ENCODE measurements around the gene COPZ2. TPM values are rescaled to one million over a fixed set of nuclear protein-coding genes. Genes with fewer than 3 reads are reported as not detected.

COPZ2 gene
- total RNA-seq, 6 experiments from 2014 or later = 18.9 to 26.6 (median 23.8) TPM

DNA sequence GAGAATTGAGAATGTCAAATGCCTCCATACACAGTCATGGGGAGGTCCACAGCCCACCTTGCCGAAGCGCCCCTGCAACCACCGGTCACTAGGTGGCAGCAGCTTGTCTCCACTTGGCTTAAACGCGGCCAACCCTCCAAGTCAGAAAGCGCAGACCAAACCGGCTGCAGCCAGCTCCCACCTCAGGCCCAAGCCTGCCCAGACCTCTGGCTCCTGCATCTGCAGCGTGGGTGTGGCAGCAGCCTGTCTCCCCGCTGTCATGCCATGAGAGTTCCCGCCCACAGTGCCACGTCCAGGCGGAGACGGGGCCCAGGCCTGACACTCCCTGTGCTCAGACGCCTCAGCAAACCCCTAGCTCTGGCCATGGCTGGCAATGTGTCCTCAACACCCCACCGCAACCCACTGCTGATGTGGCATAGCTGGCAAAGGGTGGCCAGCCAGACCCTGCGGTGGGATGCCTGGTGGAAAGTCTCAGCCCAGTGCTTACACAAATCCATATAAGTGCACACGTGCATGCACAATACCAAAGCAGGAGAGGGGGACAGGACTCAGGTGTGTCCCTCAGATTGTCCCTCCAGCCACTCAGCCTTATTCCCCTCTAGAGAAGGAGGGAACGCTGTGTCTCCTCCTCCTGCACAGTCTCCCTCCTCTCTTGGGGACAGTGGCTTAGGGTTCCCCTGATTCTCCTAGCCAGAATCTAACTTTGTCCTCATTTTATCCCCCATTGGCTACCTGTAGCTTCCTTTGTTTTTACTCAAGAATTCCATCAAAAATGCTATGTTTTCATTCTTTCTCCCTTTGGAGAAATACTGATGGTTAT is 10.9 kb downstream of the COPZ2 start:
- no peaks in the 10 kb centered on the region for H3K27me3 ChIP-seq
- no peak overlapping the region for H3K4me3 ChIP-seq
- TF ChIP-seq, protein P1, sequence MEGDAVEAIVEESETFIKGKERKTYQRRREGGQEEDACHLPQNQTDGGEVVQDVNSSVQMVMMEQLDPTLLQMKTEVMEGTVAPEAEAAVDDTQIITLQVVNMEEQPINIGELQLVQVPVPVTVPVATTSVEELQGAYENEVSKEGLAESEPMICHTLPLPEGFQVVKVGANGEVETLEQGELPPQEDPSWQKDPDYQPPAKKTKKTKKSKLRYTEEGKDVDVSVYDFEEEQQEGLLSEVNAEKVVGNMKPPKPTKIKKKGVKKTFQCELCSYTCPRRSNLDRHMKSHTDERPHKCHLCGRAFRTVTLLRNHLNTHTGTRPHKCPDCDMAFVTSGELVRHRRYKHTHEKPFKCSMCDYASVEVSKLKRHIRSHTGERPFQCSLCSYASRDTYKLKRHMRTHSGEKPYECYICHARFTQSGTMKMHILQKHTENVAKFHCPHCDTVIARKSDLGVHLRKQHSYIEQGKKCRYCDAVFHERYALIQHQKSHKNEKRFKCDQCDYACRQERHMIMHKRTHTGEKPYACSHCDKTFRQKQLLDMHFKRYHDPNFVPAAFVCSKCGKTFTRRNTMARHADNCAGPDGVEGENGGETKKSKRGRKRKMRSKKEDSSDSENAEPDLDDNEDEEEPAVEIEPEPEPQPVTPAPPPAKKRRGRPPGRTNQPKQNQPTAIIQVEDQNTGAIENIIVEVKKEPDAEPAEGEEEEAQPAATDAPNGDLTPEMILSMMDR (IDR thresholded peaks at IDR 0.05) = peak; percentile 80 to 87 (median 84)
- no peak for TF ChIP-seq POLR2A (IDR thresholded peaks at IDR 0.05)
- intact Hi-C loops (cut with DNase I) = loop anchor here (5.0 kb wide), 1 partner anchor 46 kb away; no protein-coding TSS in a partner anchor
- H3K4me1 ChIP-seq = peaks cover 0 to 33% (median 15%) of the 10 kb centered on the region in 4 donors
- 25% methylated on average over 4 of the region's 18 CpGs for WGBS (ENCODE audit: insufficient coverage, low coverage, low lambda C conversion rate, missing lambda C conversion rate)
- H3K27ac ChIP-seq = no peak overlapping the region
- H3K9me3 ChIP-seq = no peaks in the 10 kb centered on the region
- ATAC-seq (peak; percentile 42 to 52 (median 44)), DNase-seq (peak; percentile 85 to 88 (median 85))
- H3K36me3 ChIP-seq = no peaks in the 10 kb centered on the region

DNA sequence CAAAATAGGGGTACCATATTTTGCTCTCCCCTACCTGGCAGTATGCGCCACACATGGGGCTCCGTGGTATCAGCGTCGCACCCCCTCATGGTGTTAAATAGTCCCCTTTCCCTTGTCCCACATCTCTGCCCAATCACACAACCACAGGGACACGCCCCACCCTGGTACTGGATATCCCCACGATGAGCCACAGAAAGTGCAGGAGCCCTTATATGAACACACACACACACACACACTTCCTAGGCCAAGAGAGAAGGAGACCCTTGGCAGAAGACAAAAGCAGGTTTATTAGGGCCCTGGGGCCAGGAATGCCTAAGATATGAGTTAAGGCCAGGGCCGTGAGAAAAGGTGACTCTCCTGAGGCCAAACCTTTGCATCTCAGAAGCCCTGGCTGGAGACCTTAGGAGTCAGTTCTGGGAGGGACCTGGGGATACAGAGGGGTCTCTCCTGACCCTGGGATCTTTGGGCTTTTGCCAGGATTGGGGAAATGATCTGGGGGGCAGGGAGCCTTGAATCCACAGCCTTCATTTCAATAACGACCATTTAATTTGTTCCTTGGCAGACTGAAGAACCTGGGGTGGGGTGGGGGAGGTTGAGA is 11.6 kb downstream of the COPZ2 start:
- peak overlapping the region in 1 of 3 donors; percentile 29 for H3K27ac ChIP-seq
- H3K4me1 ChIP-seq = peaks cover 0 to 33% (median 15%) of the 10 kb centered on the region in 4 donors
- H3K9me3 ChIP-seq = no peaks in the 10 kb centered on the region
- H3K4me3 ChIP-seq = peak overlapping the region in 2 of 3 donors; percentile 30 to 48
- no peak for ATAC-seq
- no peak for TF ChIP-seq POLR2A (IDR thresholded peaks at IDR 0.05)
- TF ChIP-seq, protein P1 (IDR thresholded peaks at IDR 0.05) = no peak
- no peak for DNase-seq
- 32% methylated on average over 7 of the region's 8 CpGs for WGBS (ENCODE audit: insufficient coverage, low coverage, low lambda C conversion rate, missing lambda C conversion rate)
- intact Hi-C loops (cut with DNase I) = loop anchor here (5.0 kb wide), 1 partner anchor 46 kb away; no protein-coding TSS in a partner anchor
- no peaks in the 10 kb centered on the region for H3K27me3 ChIP-seq
- H3K36me3 ChIP-seq = no peaks in the 10 kb centered on the region

DNA sequence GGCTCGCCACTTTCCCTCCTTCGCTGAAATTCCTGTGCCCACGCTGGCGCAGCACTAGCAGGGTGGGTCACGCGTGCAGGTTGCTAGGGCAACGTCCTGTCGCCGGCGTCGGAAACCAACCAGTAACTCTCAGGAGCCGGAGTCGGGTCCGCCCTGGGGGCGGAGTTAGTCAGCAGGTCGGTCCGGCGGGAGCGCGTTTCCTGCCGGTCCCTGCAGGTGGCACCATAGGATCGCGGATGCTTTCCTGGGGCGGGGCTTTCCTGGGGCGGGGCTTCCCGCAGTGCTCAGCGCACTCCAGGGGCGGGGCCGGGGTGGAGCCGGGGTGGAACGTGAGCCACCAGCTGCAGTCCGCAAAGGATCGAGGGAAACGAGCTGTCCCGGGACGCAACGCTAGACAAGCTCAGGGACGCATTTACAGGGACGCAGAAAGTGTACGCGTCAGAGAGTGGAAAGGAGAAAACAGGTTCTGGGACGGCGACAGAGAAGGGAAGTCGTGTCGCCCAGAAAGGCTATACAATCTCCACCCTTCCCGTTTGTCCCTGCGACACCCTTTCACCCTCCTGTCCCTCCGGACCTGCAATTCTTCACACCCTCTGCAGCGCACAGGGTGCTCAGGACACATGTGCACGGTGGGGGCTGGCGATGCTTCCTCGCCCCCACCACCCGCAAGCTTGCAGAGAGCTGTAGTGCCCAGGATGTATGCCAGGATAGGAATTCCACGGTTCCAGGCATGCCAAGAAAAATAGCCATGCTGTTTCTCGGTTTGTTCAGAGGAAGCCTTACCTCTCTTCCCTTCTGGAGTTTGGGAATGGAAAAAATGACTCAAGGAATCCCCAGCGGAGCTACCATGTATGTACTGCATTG is 12.3 kb downstream of the COPZ2 start:
- 1% methylated on average over 16 of the region's 56 CpGs for WGBS (ENCODE audit: insufficient coverage, low coverage, low lambda C conversion rate, missing lambda C conversion rate)
- Histone ChIP-seq H3K4me3 (peak overlapping the region; percentile 31 to 48 (median 37)), H3K9me3 (no peaks in the 10 kb centered on the region), H3K27me3 (no peaks in the 10 kb centered on the region), H3K4me1 (peaks cover 0 to 33% (median 15%) of the 10 kb centered on the region in 4 donors), H3K36me3 (no peaks in the 10 kb centered on the region), H3K27ac (peak overlapping the region in 1 of 3 donors; percentile 29)
- ATAC-seq = peak; percentile 90 to 95 (median 93)
- TF ChIP-seq POLR2A (IDR thresholded peaks at IDR 0.05) = no peak
- TF ChIP-seq, protein P1 (IDR thresholded peaks at IDR 0.05) = peak; percentile 70 to 91 (median 73)
- peak; percentile 98 to 99 (median 98) for DNase-seq
- intact Hi-C loops (cut with DNase I) = loop anchor here (5.0 kb wide), 1 partner anchor 47 kb away; no protein-coding TSS in a partner anchor
